H1 (cell line): ENCODE data around the gene RBM19. TPM values are rescaled to one million over a fixed set of nuclear protein-coding genes. Genes with fewer than 3 reads are reported as not detected.

Experiments used
- CHD2 ChIP-seq: IDR thresholded peaks from 2 replicates; pipeline ENCODE4 v1.6.1; 2012; ENCODE audit warnings: low read length, improper control_type of control experiment
- CHD7 ChIP-seq: fragments of 300-600 bp; sonication (generic); IDR thresholded peaks from 2 replicates; pipeline ENCODE4 v1.7.1; 2012; ENCODE audit warnings: low read length, moderate library complexity, mild to moderate bottlenecking, inconsistent platforms; ENCODE audit not compliant: insufficient replicate concordance
- CTBP2 ChIP-seq: IDR thresholded peaks from 2 replicates; pipeline ENCODE4 v1.7.0; 2011; ENCODE audit warnings: borderline replicate concordance, mild to moderate bottlenecking, moderate library complexity, mixed read lengths, low read length; ENCODE audit not compliant: insufficient read depth, insufficient read length
- RAD21 ChIP-seq, 2 experiments: IDR thresholded peaks in 1 of 2; conservative IDR thresholded peaks in 1 of 2; 2 replicates each; pipeline ENCODE4 v1.6.1; 2011; ENCODE audit warnings: low read depth in 2 of 2, low read length in 2 of 2, improper control_type of control experiment in 1 of 2, inconsistent platforms in 1 of 2, mild to moderate bottlenecking in 1 of 2, moderate library complexity in 1 of 2
- SIN3A ChIP-seq, 2 experiments: IDR thresholded peaks in 1 of 2; conservative IDR thresholded peaks in 1 of 2; 2 replicates each; pipeline ENCODE4 v1.6.1; 2011 to 2012; ENCODE audit warnings: low read length in 2 of 2, improper control_type of control experiment in 1 of 2, low read depth in 1 of 2, mild to moderate bottlenecking in 1 of 2
- SP4 ChIP-seq: IDR thresholded peaks from 2 replicates; pipeline ENCODE4 v1.6.1; 2012; ENCODE audit warnings: low read length, inconsistent platforms
- TEAD4 ChIP-seq: IDR thresholded peaks from 2 replicates; pipeline ENCODE4 v1.6.1; 2012; ENCODE audit warnings: low read depth, low read length, inconsistent platforms, mixed read lengths
- polyA plus RNA-seq, 7 experiments: library from polyadenylated mRNA; depleted of rRNA in 3 of 7; stranded (reverse) in 5 of 7; unstranded in 2 of 7; fragments of >200 nt in 5 of 7; fragments of 200-250 nt in 2 of 7; gene quantifications; 1 replicate in 5 of 7; 2 replicates in 1 of 7; 4 replicates in 1 of 7; pipeline versions ENCODE4 v1.2.1 to v1.2.3, GENCODE V29; 2011 to 2013; ENCODE audit warnings: missing spikeins in 2 of 7, mixed read lengths in 2 of 7
- total RNA-seq: library from RNA; stranded (reverse); fragmentation: NEBNext Ultra II Directional; extraction: Animal tissue kit (Norgen Biotek cat#: 25700); gene quantifications from 2 replicates; pipeline ENCODE4 v1.2.1, GENCODE V29; 2021

The RBM19 gene
- total and polyA plus RNA-seq, 2 of the 8 experiments (the other 6 are each of a cell fraction or from before 2014, with no cell fraction given): 23.4 to 61.9 TPM

- TF ChIP-seq CHD7: no peak
- TF ChIP-seq SIN3A (conservative IDR thresholded peaks at IDR 0.05 in 1 of 2, IDR thresholded peaks at IDR 0.05 in 1 of 2; ENCODE audit: low read depth in 1 of 2, low read length in 2 of 2): 0 out of 4 replicates have a peak, but pooled peaks of 1 of the 2 experiments have one; percentile 35
- TF ChIP-seq RAD21 (IDR thresholded peaks at IDR 0.05 in 1 of 2, conservative IDR thresholded peaks at IDR 0.05 in 1 of 2; ENCODE audit: low read depth in 2 of 2, low read length in 2 of 2): peak in 1 of 2 experiments; percentile 15; a peak in 1 of 4 replicates
- no peak for TF ChIP-seq CHD2
- TF ChIP-seq CTBP2: peak; percentile 70
- peak; percentile 92 for TF ChIP-seq TEAD4
- TF ChIP-seq SP4: no peak
Observed at GRCh38 chr12:113778432-113779132, 187.5 kb downstream of the RBM19 start (continued).
